ENCODE measurements around the gene CXorf49. TPM values are rescaled to one million over a fixed set of nuclear protein-coding genes. Genes with fewer than 3 reads are reported as not detected.

CXorf49 gene

DNA sequence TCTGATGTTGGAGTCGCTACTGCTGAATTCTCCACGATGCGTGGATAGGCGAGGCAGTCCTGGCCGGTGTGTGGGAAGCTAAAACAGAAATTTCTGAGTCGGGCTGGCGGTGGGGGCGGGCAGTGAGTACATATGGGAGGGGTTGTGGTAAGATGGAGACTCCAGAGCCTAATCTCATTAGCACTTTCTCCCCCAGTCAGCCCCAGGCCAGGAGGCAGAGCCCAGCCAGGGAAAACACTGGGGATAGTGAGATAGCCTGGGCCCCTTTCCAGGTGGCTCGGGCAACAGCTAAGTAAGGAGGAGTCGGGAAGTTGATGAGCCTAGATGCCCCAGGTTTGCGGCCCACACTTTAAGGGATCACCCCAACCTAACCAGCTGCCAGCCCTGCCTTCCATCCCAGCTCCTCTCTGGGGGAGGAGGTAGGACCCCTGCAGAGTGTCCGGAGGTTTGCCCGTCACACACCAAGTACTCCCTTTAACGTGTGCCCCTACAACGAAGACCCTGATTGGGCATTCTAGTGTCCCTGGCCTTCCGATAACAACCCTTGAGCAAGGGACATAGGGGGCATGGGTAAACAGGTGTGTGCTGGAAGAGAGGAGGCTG is 53.1 kb downstream of the CXorf49 start:
- no peak overlapping the region for H3K4me3 ChIP-seq (ENCODE audit: low read length in 2 of 2)
- H3K36me3 ChIP-seq (replicated peaks in 1 of 2; ENCODE audit: control insufficient read depth in 2 of 2, insufficient read depth in 2 of 2, low read length in 2 of 2) = no peaks in the 10 kb centered on the region
- H3K27me3 ChIP-seq (ENCODE audit: control insufficient read depth in 3 of 3, insufficient read depth in 3 of 3, low read depth in 1 of 3, low read length in 3 of 3) = peaks cover 0 to 4% (median 0%) of the 10 kb centered on the region in 3 experiments
- H3K9ac ChIP-seq (ENCODE audit: low read depth, low read length, poor library complexity) = no peak overlapping the region
- no peak overlapping the region for H2AK5ac ChIP-seq (ENCODE audit: low read depth, low read length)
- no peak overlapping the region for H4K8ac ChIP-seq (ENCODE audit: low read depth, low read length)
- H3K18ac ChIP-seq (ENCODE audit: low read length) = no peak overlapping the region
- H2BK15ac ChIP-seq (ENCODE audit: low read length) = no peak overlapping the region
- H3K9me3 ChIP-seq (replicated peaks in 1 of 2; ENCODE audit: control insufficient read depth in 2 of 2, insufficient read depth in 1 of 2, low read depth in 1 of 2, low read length in 2 of 2) = no peaks in the 10 kb centered on the region
- H4K91ac ChIP-seq (ENCODE audit: low read depth, low read length, poor library complexity) = no peak overlapping the region
- H3K4me2 ChIP-seq (ENCODE audit: insufficient read depth, low read length, poor library complexity, severe bottlenecking) = no peak overlapping the region
- H3K4me1 ChIP-seq (ENCODE audit: control insufficient read depth in 2 of 2, insufficient read depth in 1 of 2, low read depth in 1 of 2, low read length in 2 of 2) = no peaks in the 10 kb centered on the region
- H2BK120ac ChIP-seq (ENCODE audit: low read depth, low read length) = no peak overlapping the region
- no CpG with 5 or more reads among the region's 16 CpGs for WGBS, 2 donors (ENCODE audit: extremely low coverage in 2 of 2, insufficient read length in 2 of 2, insufficient replicate concordance in 1 of 2)
- no peaks in the 10 kb centered on the region for H3K79me1 ChIP-seq (ENCODE audit: low read depth, low read length)
- no peak overlapping the region for H2AFZ ChIP-seq (ENCODE audit: low read length)
- H2BK12ac ChIP-seq (ENCODE audit: low read length) = no peak overlapping the region
- no peak overlapping the region for H3K4ac ChIP-seq (ENCODE audit: low read length)
- no peak overlapping the region for H2BK5ac ChIP-seq (ENCODE audit: low read length)
- no peak for DNase-seq (ENCODE audit: low spot score)
- H3K27ac ChIP-seq (replicated peaks; ENCODE audit: low read length) = no peak overlapping the region
- no peak overlapping the region for H3K14ac ChIP-seq (ENCODE audit: low read length)
- H3K23ac ChIP-seq (ENCODE audit: low read depth, low read length, poor library complexity) = no peak overlapping the region

Small RNAs within 50 kb of the gene (small RNA-seq; reads per million reads assigned to genes)
- gene BX276092.4 (ENCODE audit: insufficient read depth) (not detected), gene BX276092.6 (ENCODE audit: insufficient read depth) (not detected), gene BX276092.8 (ENCODE audit: insufficient read depth) (not detected)

Data from neuronal stem cell (in vitro differentiated cells).